ENCODE results near the gene PCSK6.
"Not testable (repeated sequence)": the region's sequence is repeated elsewhere in the genome, so short reads cannot be mapped to it uniquely, and the experiment has no call there.

Gene PCSK6

DNA sequence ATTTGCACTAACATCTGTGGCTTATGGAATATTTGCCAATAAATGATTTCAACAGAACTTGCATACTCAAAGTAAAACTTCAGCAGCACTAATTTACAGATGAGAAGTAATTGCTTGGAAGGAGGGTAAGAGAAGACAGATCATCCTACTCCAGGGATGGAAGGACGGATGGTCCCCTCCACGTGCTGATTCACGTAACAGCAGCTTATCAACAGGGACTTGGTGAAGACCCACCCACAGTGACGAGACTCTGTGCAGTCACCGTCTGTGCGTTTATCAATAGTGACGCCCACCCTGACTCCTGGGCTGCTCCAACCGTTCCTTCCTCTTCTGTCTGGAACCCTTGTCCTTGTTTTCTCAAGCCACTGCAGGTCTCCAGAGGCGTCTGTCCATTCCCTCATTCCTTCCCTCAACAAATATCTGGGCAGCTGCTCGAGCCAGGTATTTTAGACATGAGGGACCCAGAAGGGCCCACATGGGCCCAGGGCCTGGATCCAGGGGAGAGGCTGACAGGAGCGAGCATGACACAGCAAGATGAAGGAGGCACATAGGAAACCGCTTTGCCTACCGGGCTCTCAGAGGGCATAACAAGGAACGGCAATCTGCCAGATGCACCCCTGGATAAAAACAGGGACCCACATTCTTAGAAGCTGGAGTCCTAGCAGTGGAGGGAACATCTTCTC, 33.3 kb downstream of the PCSK6 start:
- no peak overlapping the region for H3K27ac ChIP-seq (replicated peaks)
- DNase-seq (ENCODE audit: low read depth in 1 of 2, low spot score in 1 of 2), result no peak
- TF ChIP-seq, protein P1, sequence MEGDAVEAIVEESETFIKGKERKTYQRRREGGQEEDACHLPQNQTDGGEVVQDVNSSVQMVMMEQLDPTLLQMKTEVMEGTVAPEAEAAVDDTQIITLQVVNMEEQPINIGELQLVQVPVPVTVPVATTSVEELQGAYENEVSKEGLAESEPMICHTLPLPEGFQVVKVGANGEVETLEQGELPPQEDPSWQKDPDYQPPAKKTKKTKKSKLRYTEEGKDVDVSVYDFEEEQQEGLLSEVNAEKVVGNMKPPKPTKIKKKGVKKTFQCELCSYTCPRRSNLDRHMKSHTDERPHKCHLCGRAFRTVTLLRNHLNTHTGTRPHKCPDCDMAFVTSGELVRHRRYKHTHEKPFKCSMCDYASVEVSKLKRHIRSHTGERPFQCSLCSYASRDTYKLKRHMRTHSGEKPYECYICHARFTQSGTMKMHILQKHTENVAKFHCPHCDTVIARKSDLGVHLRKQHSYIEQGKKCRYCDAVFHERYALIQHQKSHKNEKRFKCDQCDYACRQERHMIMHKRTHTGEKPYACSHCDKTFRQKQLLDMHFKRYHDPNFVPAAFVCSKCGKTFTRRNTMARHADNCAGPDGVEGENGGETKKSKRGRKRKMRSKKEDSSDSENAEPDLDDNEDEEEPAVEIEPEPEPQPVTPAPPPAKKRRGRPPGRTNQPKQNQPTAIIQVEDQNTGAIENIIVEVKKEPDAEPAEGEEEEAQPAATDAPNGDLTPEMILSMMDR (IDR thresholded peaks at IDR 0.05; ENCODE audit: insufficient read depth, low read length), result no peak
- TF ChIP-seq, protein P2, sequence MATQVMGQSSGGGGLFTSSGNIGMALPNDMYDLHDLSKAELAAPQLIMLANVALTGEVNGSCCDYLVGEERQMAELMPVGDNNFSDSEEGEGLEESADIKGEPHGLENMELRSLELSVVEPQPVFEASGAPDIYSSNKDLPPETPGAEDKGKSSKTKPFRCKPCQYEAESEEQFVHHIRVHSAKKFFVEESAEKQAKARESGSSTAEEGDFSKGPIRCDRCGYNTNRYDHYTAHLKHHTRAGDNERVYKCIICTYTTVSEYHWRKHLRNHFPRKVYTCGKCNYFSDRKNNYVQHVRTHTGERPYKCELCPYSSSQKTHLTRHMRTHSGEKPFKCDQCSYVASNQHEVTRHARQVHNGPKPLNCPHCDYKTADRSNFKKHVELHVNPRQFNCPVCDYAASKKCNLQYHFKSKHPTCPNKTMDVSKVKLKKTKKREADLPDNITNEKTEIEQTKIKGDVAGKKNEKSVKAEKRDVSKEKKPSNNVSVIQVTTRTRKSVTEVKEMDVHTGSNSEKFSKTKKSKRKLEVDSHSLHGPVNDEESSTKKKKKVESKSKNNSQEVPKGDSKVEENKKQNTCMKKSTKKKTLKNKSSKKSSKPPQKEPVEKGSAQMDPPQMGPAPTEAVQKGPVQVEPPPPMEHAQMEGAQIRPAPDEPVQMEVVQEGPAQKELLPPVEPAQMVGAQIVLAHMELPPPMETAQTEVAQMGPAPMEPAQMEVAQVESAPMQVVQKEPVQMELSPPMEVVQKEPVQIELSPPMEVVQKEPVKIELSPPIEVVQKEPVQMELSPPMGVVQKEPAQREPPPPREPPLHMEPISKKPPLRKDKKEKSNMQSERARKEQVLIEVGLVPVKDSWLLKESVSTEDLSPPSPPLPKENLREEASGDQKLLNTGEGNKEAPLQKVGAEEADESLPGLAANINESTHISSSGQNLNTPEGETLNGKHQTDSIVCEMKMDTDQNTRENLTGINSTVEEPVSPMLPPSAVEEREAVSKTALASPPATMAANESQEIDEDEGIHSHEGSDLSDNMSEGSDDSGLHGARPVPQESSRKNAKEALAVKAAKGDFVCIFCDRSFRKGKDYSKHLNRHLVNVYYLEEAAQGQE (IDR thresholded peaks at IDR 0.05; ENCODE audit: insufficient replicate concordance, low read depth), result no peak
- TF ChIP-seq SPI1 (IDR thresholded peaks at IDR 0.05; ENCODE audit: borderline replicate concordance, low read depth) (no peak), POLR2AphosphoS5 (IDR thresholded peaks at IDR 0.05; ENCODE audit: low read depth) (no peak), GABPA (IDR thresholded peaks at IDR 0.05; ENCODE audit: low read depth) (no peak)
- no peaks in the 10 kb centered on the region for H3K27me3 ChIP-seq (ENCODE audit: insufficient read depth, poor library complexity, severe bottlenecking)
- no peak overlapping the region for H3K4me3 ChIP-seq (replicated peaks; ENCODE audit: insufficient read depth, low read length)

DNA sequence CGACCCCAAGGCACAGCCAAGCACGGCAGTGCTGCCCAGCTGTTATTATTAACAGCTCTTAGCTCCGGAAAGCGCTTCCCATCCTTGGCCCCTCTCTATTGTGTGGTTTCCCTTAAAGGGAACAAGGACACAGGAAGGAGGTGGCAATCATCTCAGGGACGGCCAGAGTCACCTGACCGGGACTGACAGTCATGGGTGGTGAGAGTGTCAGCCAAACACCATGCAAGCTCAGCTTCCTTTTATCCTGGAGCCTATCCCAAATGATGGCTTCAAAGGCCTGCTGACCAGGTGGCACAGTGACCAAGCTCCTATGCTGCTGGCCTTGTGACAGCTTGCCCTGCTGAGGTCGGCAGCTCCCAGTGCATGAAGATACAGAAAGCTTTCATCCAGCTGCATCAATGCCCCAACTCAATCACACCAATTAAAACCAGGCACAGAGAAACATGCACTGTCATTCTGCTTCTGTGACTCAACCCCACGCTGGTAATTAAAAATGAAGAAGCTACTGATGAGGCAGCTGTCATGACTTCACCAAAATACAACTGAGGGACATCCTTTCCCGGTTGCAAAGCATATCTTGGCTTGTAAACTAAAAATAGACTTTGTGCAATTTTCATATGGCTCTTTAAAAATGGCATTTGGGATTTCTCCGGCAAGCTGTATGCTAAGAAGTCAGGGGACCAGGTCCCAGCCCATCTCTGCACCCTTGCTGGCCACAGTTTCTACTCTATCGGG, 34.0 kb downstream of the PCSK6 start:
- TF ChIP-seq POLR2AphosphoS5 (IDR thresholded peaks at IDR 0.05; ENCODE audit: low read depth), result 0 out of 2 replicates have a peak, but pooled peaks have one; percentile 31
- TF ChIP-seq, protein P2 (IDR thresholded peaks at IDR 0.05; ENCODE audit: insufficient replicate concordance, low read depth), result no peak
- Histone ChIP-seq H3K27me3 (ENCODE audit: insufficient read depth, poor library complexity, severe bottlenecking) (no peaks in the 10 kb centered on the region), H3K4me3 (replicated peaks; ENCODE audit: insufficient read depth, low read length) (no peak overlapping the region), H3K27ac (replicated peaks) (peak overlapping the region; percentile 2; the same call in 1 of the 2 replicates)
- DNase-seq (ENCODE audit: low read depth in 1 of 2, low spot score in 1 of 2), result peak; percentile 71

DNA sequence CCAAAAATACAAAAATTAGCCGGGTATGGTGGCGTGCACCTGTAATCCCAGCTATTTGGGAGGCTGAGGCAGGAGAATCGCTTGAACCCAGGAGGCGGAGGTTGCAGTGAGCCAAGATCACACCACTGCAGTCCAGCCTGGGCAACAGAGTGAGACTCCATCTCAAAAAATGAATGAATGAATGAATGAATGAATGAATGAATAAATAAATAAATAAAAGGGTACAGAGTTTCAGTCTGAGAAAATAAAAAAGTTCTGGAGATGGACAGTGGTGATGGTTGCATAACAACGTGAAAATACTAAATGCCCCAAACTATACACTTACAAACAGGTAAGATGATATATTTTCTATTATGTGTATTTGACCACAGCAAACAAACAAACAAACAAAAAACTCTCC, 34.7 kb downstream of the PCSK6 start:
- not testable (repeated sequence) for H3K27me3 ChIP-seq (ENCODE audit: insufficient read depth, poor library complexity, severe bottlenecking); DNase-seq (ENCODE audit: low read depth in 1 of 2, low spot score in 1 of 2); H3K27ac ChIP-seq (replicated peaks); H3K4me3 ChIP-seq (replicated peaks; ENCODE audit: insufficient read depth, low read length)

DNA sequence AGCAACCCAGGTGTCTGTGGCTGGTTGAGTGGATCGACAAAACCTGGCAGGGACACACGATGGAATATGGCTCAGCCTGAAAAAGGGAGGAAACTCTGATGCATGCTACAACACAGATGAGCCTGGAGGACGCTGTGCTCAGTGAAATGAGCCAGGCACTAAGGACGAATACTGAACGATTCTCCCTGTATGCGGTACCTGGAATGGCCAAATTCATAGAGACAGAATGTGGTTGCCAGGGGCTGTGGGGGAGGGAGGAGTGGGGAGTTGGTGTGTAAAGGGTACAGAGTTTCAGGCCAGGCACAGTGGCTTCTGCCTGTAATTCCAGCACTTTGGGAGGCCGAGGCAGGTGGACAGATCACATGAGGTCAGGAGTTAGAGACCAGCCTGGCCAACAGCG, 35.1 kb downstream of the PCSK6 start:
- no peak for TF ChIP-seq POLR2AphosphoS5 (IDR thresholded peaks at IDR 0.05; ENCODE audit: low read depth)
- no peaks in the 10 kb centered on the region for H3K27me3 ChIP-seq (ENCODE audit: insufficient read depth, poor library complexity, severe bottlenecking)
- no peak overlapping the region for H3K4me3 ChIP-seq (replicated peaks; ENCODE audit: insufficient read depth, low read length)
- no peak overlapping the region for H3K27ac ChIP-seq (replicated peaks)
- DNase-seq (ENCODE audit: low read depth in 1 of 2, low spot score in 1 of 2), result no peak

DNA sequence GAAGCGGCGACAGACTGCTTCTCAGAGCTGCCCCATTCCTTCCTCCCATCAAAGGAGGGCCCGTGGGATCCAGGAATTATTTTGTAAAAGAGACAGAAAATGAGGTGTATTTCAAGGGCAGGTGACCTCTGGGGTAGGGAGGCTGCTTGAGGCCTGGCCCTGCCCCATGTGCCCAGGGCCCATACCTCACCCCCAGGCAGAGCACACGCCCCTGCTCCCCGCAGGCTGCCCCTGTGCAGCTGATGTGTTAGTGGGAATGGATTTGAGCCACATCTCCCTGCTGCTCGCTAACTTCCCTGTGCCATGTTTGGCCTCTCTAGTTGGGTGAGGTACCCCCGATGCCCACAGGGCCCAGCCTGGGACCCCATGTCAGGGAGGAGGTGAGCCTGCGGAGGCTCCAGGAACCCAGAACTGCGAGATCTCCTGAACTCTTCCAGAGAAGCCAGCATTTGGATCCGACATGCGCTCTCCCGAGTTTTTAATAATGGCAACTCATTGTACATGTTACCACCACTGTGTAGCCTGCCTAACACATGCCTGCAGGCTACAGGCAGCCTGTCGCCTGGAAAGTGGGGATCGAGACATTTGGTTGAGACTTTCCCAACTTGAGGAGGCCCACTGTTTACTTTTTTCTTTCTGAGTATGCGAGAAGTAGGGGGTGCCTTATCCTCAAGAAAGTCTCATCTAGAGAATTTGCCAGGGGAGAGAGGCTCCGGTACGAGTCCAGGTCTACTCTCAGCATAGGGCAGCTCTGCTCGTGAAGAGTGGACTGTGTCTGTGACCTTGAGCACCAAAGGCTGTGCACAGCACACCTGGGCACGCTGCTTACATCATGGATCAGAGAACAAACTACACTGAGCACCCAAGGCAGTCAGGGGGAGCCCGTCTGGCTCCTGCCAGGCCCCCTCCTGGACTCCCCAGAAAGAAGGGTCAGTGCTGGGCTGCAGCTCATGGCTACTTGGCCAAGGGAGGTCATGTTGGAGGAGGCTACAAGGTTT, 36.1 kb downstream of the PCSK6 start:
- H3K27me3 ChIP-seq (ENCODE audit: insufficient read depth, poor library complexity, severe bottlenecking), result no peaks in the 10 kb centered on the region
- no peak for TF ChIP-seq POLR2AphosphoS5 (IDR thresholded peaks at IDR 0.05; ENCODE audit: low read depth)
- TF ChIP-seq GABPA (IDR thresholded peaks at IDR 0.05; ENCODE audit: low read depth), result no peak
- TF ChIP-seq, protein P2 (IDR thresholded peaks at IDR 0.05; ENCODE audit: insufficient replicate concordance, low read depth), result no peak
- DNase-seq (ENCODE audit: low read depth in 1 of 2, low spot score in 1 of 2), result no peak
- H3K27ac ChIP-seq (replicated peaks), result no peak overlapping the region
- H3K4me3 ChIP-seq (replicated peaks; ENCODE audit: insufficient read depth, low read length), result no peak overlapping the region

Data from HL-60 (cell line).